ENCODE data around the gene LRRC34.
A peak's percentile ranks its signal among the peaks of the same experiment; 100 is the strongest.

The LRRC34 gene

GRCh38 chr3:169764312-169764881 lies 48.3 kb downstream of the LRRC34 start:
- DNase-seq, result peak; percentile 59

GRCh38 chr3:169760479-169760878 lies 52.2 kb downstream of the LRRC34 start:
- DNase-seq, result no peak

GRCh38 chr3:169759256-169759655 lies 53.4 kb downstream of the LRRC34 start:
- DNase-seq, result no peak

- no peak for DNase-seq
Observed at GRCh38 chr3:169758359-169758994, 54.2 kb downstream of the LRRC34 start.

- no peak for DNase-seq
Observed at GRCh38 chr3:169755488-169755887, 57.2 kb downstream of the LRRC34 start.

- no peak for DNase-seq
Observed at GRCh38 chr3:169754711-169755110, 58.0 kb downstream of the LRRC34 start.

GRCh38 chr3:169751875-169752274 lies 60.8 kb downstream of the LRRC34 start:
- DNase-seq, result no peak

- DNase-seq, result no peak
Observed at GRCh38 chr3:169750665-169751064, 62.0 kb downstream of the LRRC34 start.

GRCh38 chr3:169748670-169749069 lies 64.0 kb downstream of the LRRC34 start:
- no peak for DNase-seq

GRCh38 chr3:169746924-169747323 lies 65.8 kb downstream of the LRRC34 start:
- no peak for DNase-seq

GRCh38 chr3:169744366-169745054 lies 68.2 kb downstream of the LRRC34 start:
- no peak for DNase-seq
